Measurements from ENCODE around the gene FASN. TPM values are rescaled to one million over a fixed set of nuclear protein-coding genes. Genes with fewer than 3 reads are reported as not detected.
A peak's percentile ranks its signal among the peaks of the same experiment; 100 is the strongest.

FASN gene
- total RNA-seq, 1 experiment from 2014 or later, result 433 TPM

GRCh38 chr17:82087961-82088837, 9.8 kb downstream of the FASN start:
- H3T11ph ChIP-seq (ENCODE audit: low read length), result no peak overlapping the region
- no peak overlapping the region for H4K5ac ChIP-seq (ENCODE audit: insufficient read length, low read depth, low read length)
- H3K23me2 ChIP-seq (ENCODE audit: insufficient read length, low read depth, low read length, poor library complexity, severe bottlenecking), result no peaks in the 10 kb centered on the region
- H2BK120ac ChIP-seq (ENCODE audit: low read depth, low read length, poor library complexity, severe bottlenecking), result no peak overlapping the region
- H3K79me1 ChIP-seq (ENCODE audit: insufficient read depth, low read depth, low read length, poor library complexity, severe bottlenecking), result peaks cover 6% of the 10 kb centered on the region
- TF ChIP-seq, protein P1, sequence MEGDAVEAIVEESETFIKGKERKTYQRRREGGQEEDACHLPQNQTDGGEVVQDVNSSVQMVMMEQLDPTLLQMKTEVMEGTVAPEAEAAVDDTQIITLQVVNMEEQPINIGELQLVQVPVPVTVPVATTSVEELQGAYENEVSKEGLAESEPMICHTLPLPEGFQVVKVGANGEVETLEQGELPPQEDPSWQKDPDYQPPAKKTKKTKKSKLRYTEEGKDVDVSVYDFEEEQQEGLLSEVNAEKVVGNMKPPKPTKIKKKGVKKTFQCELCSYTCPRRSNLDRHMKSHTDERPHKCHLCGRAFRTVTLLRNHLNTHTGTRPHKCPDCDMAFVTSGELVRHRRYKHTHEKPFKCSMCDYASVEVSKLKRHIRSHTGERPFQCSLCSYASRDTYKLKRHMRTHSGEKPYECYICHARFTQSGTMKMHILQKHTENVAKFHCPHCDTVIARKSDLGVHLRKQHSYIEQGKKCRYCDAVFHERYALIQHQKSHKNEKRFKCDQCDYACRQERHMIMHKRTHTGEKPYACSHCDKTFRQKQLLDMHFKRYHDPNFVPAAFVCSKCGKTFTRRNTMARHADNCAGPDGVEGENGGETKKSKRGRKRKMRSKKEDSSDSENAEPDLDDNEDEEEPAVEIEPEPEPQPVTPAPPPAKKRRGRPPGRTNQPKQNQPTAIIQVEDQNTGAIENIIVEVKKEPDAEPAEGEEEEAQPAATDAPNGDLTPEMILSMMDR (conservative IDR thresholded peaks at IDR 0.05), result no peak
- no peak overlapping the region for H3K4ac ChIP-seq (ENCODE audit: low read depth, low read length)
- no peaks in the 10 kb centered on the region for H4K20me1 ChIP-seq (ENCODE audit: control insufficient read depth, insufficient read depth, insufficient read length)
- no peak overlapping the region for H3K56ac ChIP-seq (ENCODE audit: insufficient read length, low read depth, low read length)
- WGBS (ENCODE audit: extremely low coverage, insufficient read length, low lambda C conversion rate), result no CpG with 5 or more reads among the region's 48 CpGs
- no peak overlapping the region for H3K4me2 ChIP-seq (ENCODE audit: insufficient read depth, insufficient read length, low read length)
- H3K27ac ChIP-seq (ENCODE audit: insufficient read length, low read depth, low read length), result no peak overlapping the region
- no peaks in the 10 kb centered on the region for H3K27me3 ChIP-seq (ENCODE audit: insufficient read depth, low read length)
- Mint-ChIP-seq H3K36me3 (ENCODE audit: insufficient read depth in 1 of 3, low read depth in 3 of 3) (peaks cover 24 to 75% (median 59%) of the 10 kb centered on the region in 3 experiments; a peak in 6 of 7 replicates), H3K9me3 (no peaks in the 10 kb centered on the region), H3K27me3 (ENCODE audit: low read depth) (no peaks in the 10 kb centered on the region), H3K4me3 (no peak overlapping the region; a peak in 1 of 5 replicates), H3K27ac (peak overlapping the region in 1 of 3 experiments; percentile 77; a peak in 1 of 7 replicates), H3K4me1 (no peaks in the 10 kb centered on the region)
- H2BK15ac ChIP-seq (ENCODE audit: low read depth, low read length), result no peak overlapping the region
- H3K14ac ChIP-seq (ENCODE audit: insufficient read depth, low read length), result no peak overlapping the region
- H3K4me1 ChIP-seq (ENCODE audit: insufficient read depth, low read length), result no peaks in the 10 kb centered on the region
- H2BK5ac ChIP-seq (ENCODE audit: insufficient read length, low read length), result no peak overlapping the region
- H3K18ac ChIP-seq (ENCODE audit: insufficient read length, low read depth, low read length), result no peak overlapping the region
- H3K23ac ChIP-seq (ENCODE audit: insufficient read length, low read depth, low read length), result no peak overlapping the region
- no peak overlapping the region for H4K91ac ChIP-seq (ENCODE audit: insufficient read length, low read depth, low read length)
- no peak overlapping the region for H4K8ac ChIP-seq (replicated peaks; ENCODE audit: insufficient read length, low read depth, low read length)
- no peaks in the 10 kb centered on the region for H3K79me2 ChIP-seq (ENCODE audit: insufficient read depth, low read length)
- H2AK5ac ChIP-seq (ENCODE audit: insufficient read length, low read length), result no peak overlapping the region
- no peak overlapping the region for H2BK20ac ChIP-seq (ENCODE audit: low read depth, low read length, poor library complexity, severe bottlenecking)
- H2AFZ ChIP-seq (ENCODE audit: low read length), result no peak overlapping the region
- no peak overlapping the region for H2BK12ac ChIP-seq (ENCODE audit: insufficient read length, low read depth, low read length)
- no peak overlapping the region for H3K9ac ChIP-seq (ENCODE audit: extremely low read depth, insufficient read length, low read length)
- H3K9me3 ChIP-seq (ENCODE audit: control insufficient read depth, low read depth, low read length), result no peaks in the 10 kb centered on the region
- no peak for DNase-seq

Measured in H9 (cell line).